Measurements from ENCODE around the gene SH3PXD2A.

The SH3PXD2A gene

GRCh38 chr10:103720964-103721335 lies 134.4 kb downstream of the SH3PXD2A start:
- TF ChIP-seq POLR2A (IDR thresholded peaks at IDR 0.05; ENCODE audit: low read length): no peak
- TF ChIP-seq GATA1 (IDR thresholded peaks at IDR 0.05; ENCODE audit: low read depth, low read length): no peak
- DNase-seq: no peak

GRCh38 chr10:103720328-103720963 lies 134.9 kb downstream of the SH3PXD2A start:
- no peak for TF ChIP-seq GATA1 (IDR thresholded peaks at IDR 0.05; ENCODE audit: low read depth, low read length)
- TF ChIP-seq POLR2A (IDR thresholded peaks at IDR 0.05; ENCODE audit: low read length): no peak
- no peak for DNase-seq

- no peak for DNase-seq
- TF ChIP-seq GATA1 (IDR thresholded peaks at IDR 0.05; ENCODE audit: low read depth, low read length): no peak
- no peak for TF ChIP-seq POLR2A (IDR thresholded peaks at IDR 0.05; ENCODE audit: low read length)
These were observed 136.3 kb downstream of the SH3PXD2A start for GRCh38 chr10:103719036-103719435.

- no peak for TF ChIP-seq POLR2A (IDR thresholded peaks at IDR 0.05; ENCODE audit: low read length)
- no peak for TF ChIP-seq GATA1 (IDR thresholded peaks at IDR 0.05; ENCODE audit: low read depth, low read length)
- no peak for DNase-seq
These were observed 137.1 kb downstream of the SH3PXD2A start for GRCh38 chr10:103718247-103718620.

- TF ChIP-seq GATA1 (IDR thresholded peaks at IDR 0.05; ENCODE audit: low read depth, low read length) (no peak), POLR2A (IDR thresholded peaks at IDR 0.05; ENCODE audit: low read length) (no peak)
- no peak for DNase-seq
These were observed 137.8 kb downstream of the SH3PXD2A start for GRCh38 chr10:103717341-103718246.

- TF ChIP-seq POLR2A (IDR thresholded peaks at IDR 0.05; ENCODE audit: low read length): no peak
- DNase-seq: no peak
These were observed 138.9 kb downstream of the SH3PXD2A start for GRCh38 chr10:103716206-103717160.

GRCh38 chr10:103715430-103715829 lies 139.9 kb downstream of the SH3PXD2A start:
- no peak for DNase-seq
- TF ChIP-seq GATA1 (IDR thresholded peaks at IDR 0.05; ENCODE audit: low read depth, low read length): no peak
- TF ChIP-seq POLR2A (IDR thresholded peaks at IDR 0.05; ENCODE audit: low read length): no peak

GRCh38 chr10:103714232-103714891 lies 141.0 kb downstream of the SH3PXD2A start:
- TF ChIP-seq GATA1 (IDR thresholded peaks at IDR 0.05; ENCODE audit: low read depth, low read length) (no peak), POLR2A (IDR thresholded peaks at IDR 0.05; ENCODE audit: low read length) (no peak)
- no peak for DNase-seq

- DNase-seq: no peak
- no peak for TF ChIP-seq POLR2A (IDR thresholded peaks at IDR 0.05; ENCODE audit: low read length)
- TF ChIP-seq GATA1 (IDR thresholded peaks at IDR 0.05; ENCODE audit: low read depth, low read length): no peak
These were observed 141.7 kb downstream of the SH3PXD2A start for GRCh38 chr10:103713676-103714075.

GRCh38 chr10:103712898-103713498 lies 142.4 kb downstream of the SH3PXD2A start:
- DNase-seq: peak; percentile 70 to 85
- TF ChIP-seq GATA1 (IDR thresholded peaks at IDR 0.05; ENCODE audit: low read depth, low read length) (no peak), POLR2A (IDR thresholded peaks at IDR 0.05; ENCODE audit: low read length) (no peak)

- TF ChIP-seq GATA1 (IDR thresholded peaks at IDR 0.05; ENCODE audit: low read depth, low read length) (no peak), POLR2A (IDR thresholded peaks at IDR 0.05; ENCODE audit: low read length) (no peak)
- DNase-seq: no peak
These were observed 143.2 kb downstream of the SH3PXD2A start for GRCh38 chr10:103712146-103712545.

- TF ChIP-seq POLR2A (IDR thresholded peaks at IDR 0.05; ENCODE audit: low read length): no peak
- TF ChIP-seq GATA1 (IDR thresholded peaks at IDR 0.05; ENCODE audit: low read depth, low read length): no peak
- no peak for DNase-seq
These were observed 143.9 kb downstream of the SH3PXD2A start for GRCh38 chr10:103711351-103711994.
